NCI-H2227 treated with DMSO at 0.1 percent for 48 hours (cell line): ENCODE results near the gene GMDS.
A peak's percentile ranks its signal among the peaks of the same experiment; 100 is the strongest.

Experiments
- DNase-seq: peaks from one replicate; lab custom pipeline; 2025; lab: John Stamatoyannopoulos, UW

The GMDS gene

GRCh38 chr6:1895721-1896120 lies 349.7 kb downstream of the GMDS start:
- no peak for DNase-seq

GRCh38 chr6:1894954-1895353 lies 350.5 kb downstream of the GMDS start:
- no peak for DNase-seq

GRCh38 chr6:1893470-1894130 lies 351.8 kb downstream of the GMDS start:
- no peak for DNase-seq

- DNase-seq: no peak
Observed at GRCh38 chr6:1892716-1893115, 352.7 kb downstream of the GMDS start.

- no peak for DNase-seq
Observed at GRCh38 chr6:1890987-1891386, 354.4 kb downstream of the GMDS start.

GRCh38 chr6:1890071-1890470 lies 355.3 kb downstream of the GMDS start:
- DNase-seq: no peak

- no peak for DNase-seq
Observed at GRCh38 chr6:1885576-1886011, 359.8 kb downstream of the GMDS start.

- DNase-seq: no peak
Observed at GRCh38 chr6:1884313-1884712, 361.1 kb downstream of the GMDS start.

GRCh38 chr6:1878330-1878729 lies 367.1 kb downstream of the GMDS start:
- DNase-seq: no peak

GRCh38 chr6:1873781-1874180 lies 371.6 kb downstream of the GMDS start:
- no peak for DNase-seq

- peak; percentile 5 for DNase-seq
Observed at GRCh38 chr6:1872649-1873131, 372.7 kb downstream of the GMDS start.

GRCh38 chr6:1871724-1872315 lies 373.6 kb downstream of the GMDS start:
- no peak for DNase-seq

GRCh38 chr6:1870932-1871331 lies 374.5 kb downstream of the GMDS start:
- DNase-seq: no peak

- no peak for DNase-seq
Observed at GRCh38 chr6:1870251-1870650, 375.2 kb downstream of the GMDS start.

GRCh38 chr6:1869769-1870168 lies 375.6 kb downstream of the GMDS start:
- DNase-seq: no peak

GRCh38 chr6:1869308-1869707 lies 376.1 kb downstream of the GMDS start:
- DNase-seq: no peak

GRCh38 chr6:1868561-1869261 lies 376.7 kb downstream of the GMDS start:
- no peak for DNase-seq

- DNase-seq: no peak
Observed at GRCh38 chr6:1867197-1867596, 378.2 kb downstream of the GMDS start.

- no peak for DNase-seq
Observed at GRCh38 chr6:1865585-1865984, 379.8 kb downstream of the GMDS start.

- DNase-seq: no peak
Observed at GRCh38 chr6:1864496-1864895, 380.9 kb downstream of the GMDS start.

GRCh38 chr6:1862411-1862810 lies 383.0 kb downstream of the GMDS start:
- DNase-seq: no peak

- DNase-seq: no peak
Observed at GRCh38 chr6:1860756-1861348, 384.6 kb downstream of the GMDS start.

GRCh38 chr6:1858859-1859258 lies 386.5 kb downstream of the GMDS start:
- DNase-seq: no peak
